GM19351 (cell line): ENCODE data around the gene GXYLT1.
A peak's percentile ranks its signal among the peaks of the same experiment; 100 is the strongest.
"Not testable (repeated sequence)": the region's sequence is repeated elsewhere in the genome, so short reads cannot be mapped to it uniquely, and the experiment has no call there.

Experiments
- ATAC-seq: cut with Tn5 transposase; IDR thresholded peaks from one replicate; pipeline ENCODE4 v1.9.1; 2021; ENCODE audit warnings: mild to moderate bottlenecking, moderate library complexity; ENCODE audit not compliant: unreplicated experiment

GXYLT1 gene, protein sequence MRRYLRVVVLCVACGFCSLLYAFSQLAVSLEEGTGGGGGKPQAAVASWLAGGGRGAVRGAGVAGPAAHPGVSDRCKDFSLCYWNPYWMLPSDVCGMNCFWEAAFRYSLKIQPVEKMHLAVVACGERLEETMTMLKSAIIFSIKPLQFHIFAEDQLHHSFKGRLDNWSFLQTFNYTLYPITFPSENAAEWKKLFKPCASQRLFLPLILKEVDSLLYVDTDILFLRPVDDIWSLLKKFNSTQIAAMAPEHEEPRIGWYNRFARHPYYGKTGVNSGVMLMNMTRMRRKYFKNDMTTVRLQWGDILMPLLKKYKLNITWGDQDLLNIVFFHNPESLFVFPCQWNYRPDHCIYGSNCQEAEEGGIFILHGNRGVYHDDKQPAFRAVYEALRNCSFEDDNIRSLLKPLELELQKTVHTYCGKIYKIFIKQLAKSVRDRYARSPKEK

DNA sequence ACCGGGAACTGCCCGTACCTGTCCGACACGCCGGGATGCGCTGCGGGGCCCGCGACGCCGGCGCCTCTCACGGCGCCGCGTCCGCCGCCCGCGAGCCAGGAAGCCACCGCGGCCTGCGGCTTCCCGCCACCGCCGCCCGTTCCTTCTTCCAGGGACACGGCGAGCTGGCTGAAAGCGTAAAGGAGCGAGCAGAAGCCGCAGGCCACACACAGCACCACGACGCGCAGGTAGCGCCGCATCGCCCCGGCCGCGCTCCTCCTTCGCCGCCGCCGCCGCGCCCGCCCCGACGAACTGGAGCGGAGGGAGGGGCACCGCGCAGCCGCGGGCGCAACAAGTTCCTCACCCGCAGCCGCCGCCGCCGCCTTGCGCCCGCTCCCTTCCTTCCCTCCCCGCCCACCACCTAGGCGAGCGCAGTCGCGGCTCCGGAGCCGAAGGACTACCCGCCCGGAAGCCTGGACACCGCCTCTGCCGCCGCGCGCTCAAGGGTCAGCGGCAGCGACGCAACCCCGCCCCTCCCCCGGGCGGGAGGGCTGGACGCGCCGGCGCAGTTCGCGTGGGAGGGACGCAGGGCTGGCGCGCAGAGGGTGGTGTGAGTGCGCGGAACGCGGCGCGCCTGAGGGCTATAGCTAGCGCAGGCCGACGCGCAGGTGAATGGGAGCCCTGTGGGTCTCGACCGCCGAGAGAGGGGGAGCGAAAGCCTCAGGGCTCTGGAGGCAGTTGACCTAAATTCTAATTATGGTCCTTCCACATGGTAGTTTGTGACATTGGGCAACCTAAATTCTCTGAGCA is at the start of gene GXYLT1:
GXYLT1 (minus strand) TSS at position 467 of the 789 bp plus-strand sequence; CDS start at position 239, 228 bp downstream.
- ATAC-seq, result peak; percentile 88

DNA sequence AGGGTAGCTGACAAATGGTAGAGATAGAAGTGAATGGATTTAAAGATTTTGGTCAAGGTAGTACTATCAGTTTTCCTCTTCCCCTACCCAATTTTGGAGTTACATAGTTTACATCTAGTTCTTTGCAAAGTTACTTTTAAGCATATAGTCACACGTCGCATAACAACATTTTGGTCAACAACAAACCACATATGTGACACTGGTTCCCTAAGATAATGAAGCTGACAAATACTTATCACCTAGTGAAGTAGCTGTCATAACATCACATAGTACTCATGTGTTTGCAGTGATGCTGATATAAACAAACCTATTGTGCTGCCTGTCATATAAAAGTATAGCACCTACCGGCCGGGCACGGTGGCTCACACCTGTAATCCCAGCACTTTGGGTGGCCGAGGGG is 48.0 kb upstream of the GXYLT1 start:
- ATAC-seq, result no peak

- no peak for ATAC-seq
Observed at GRCh38 chr12:42192258-42192657, 47.6 kb upstream of the GXYLT1 start.

DNA sequence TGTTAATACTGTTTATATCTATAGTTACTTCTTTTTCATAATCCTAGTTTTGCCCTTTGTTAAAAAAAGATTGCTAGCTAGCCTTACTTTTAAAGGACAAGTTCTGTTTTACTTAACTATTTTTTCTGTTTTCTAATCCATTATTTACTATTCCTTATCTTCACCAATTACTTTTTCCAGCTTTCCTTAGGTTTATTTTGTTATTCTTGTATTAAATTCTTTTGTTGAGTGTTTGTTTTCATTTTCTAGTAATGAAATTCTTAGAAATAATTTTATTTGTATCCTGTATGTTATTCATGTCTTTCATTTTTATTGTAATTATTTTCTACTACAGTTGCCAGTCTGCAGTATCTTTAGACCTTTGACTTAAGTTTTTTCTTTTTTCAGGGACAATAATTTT is 45.7 kb upstream of the GXYLT1 start:
- no peak for ATAC-seq

- not testable (repeated sequence) for ATAC-seq
Observed at GRCh38 chr12:42188275-42188674, 43.6 kb upstream of the GXYLT1 start.

- ATAC-seq, result no peak
Observed at GRCh38 chr12:42187799-42188198, 43.1 kb upstream of the GXYLT1 start.

GRCh38 chr12:42186793-42187192 is 42.1 kb upstream of the GXYLT1 start:
- ATAC-seq, result peak; percentile 86

DNA sequence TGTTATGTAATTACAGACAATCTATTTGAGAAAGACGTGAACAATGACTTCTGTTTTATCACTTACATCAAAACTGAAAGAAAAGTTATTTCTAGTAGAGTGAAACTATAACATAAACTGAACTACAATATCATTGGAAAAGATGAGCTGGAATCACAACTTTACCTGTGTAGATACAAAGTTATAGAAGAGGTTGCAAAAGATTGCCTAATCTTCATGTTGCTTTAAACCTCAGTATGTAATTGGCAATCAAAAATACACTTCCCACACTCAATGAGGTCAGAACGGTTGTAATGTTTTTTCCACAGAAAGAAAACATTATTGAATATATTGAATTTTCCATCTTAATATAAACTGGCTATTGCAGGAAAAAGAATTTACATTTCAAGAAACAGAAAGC is 37.7 kb upstream of the GXYLT1 start:
- no peak for ATAC-seq

GRCh38 chr12:42180990-42181596 is 36.4 kb upstream of the GXYLT1 start:
- no peak for ATAC-seq

DNA sequence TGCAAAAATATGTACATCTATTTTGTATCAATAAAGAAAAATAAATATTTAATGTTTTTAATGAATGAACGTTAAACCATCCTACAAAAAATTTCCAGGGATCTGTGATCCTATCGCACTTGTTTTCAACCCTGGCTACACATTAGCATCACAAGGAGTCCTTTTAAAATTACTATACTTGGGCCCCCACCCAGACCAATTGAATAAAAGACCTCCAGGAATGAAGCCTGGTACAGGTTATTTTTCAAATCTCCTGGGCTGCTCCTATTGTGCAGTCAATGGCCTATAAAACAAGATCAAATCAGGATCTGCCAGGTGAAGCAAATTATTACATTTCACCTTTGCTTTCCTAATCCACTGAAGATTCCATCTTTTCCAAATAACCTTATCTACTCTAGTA is 33.4 kb upstream of the GXYLT1 start:
- ATAC-seq, result no peak

- no peak for ATAC-seq
Observed at GRCh38 chr12:42174978-42175377, 30.3 kb upstream of the GXYLT1 start.

DNA sequence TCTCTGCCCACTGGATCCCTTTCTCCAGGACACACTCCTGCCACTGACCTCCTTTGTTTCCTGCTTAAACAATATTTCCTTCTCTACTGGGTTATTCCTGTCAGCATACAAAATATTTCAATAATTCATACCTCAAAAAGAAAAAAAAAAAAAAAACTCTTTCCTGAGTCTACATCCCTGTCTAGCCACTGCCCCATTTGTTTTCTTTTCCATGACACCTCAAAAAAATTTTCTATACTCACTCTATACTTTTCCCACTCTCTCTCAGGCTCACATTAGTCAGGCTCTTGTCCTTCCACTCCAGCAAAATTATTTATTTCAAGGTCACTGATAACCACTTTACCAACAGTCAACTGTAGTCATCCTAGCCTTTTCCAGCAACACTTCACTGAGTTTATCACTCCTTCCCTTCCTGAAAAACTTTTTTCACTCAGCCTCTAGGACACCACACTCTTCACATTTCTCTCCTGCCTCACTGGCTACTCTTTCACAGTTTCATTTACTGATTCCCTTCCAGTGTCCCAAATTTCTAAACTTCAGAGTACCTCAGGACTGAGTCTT is 29.4 kb upstream of the GXYLT1 start:
- ATAC-seq, result no peak

GRCh38 chr12:42172441-42173210 is 28.0 kb upstream of the GXYLT1 start:
- no peak for ATAC-seq

DNA sequence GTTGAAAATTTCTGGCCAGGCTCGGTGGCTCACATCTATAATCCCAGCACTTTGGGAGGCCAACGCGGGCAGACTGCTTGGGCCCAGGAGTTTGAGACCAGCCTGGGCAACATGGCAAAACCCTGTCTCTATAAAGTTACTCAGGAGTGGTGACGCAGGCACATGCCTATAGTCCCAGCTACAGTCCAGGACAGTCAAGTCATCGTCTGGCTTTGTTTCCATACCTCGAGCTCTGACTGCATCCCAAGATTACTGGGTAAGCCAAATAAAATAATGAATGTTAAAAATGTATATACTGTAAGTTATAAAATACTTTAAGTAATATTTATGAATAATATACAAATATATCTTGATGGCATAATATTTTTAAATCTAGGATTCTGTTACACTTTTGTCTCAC is 23.0 kb upstream of the GXYLT1 start:
- no peak for ATAC-seq

DNA sequence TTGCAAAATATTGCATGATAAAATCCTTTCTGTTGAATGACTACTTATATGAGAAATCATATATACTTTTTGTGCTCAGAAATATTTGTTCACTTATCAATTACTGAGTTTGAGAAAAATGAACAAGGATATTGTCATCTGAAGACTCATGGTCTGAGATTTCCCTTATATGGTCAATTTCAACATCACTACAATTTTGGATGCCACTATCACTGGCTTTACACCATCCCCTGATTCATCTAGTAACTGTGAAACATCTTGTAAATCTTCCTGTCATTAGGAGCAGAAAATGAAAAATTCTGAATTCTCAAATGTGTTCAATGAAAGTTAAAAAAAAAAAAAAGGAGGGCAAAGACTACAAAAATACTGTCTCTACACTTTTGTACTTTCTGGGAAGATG is 21.8 kb upstream of the GXYLT1 start:
- no peak for ATAC-seq

GRCh38 chr12:42163913-42164312 is 19.2 kb upstream of the GXYLT1 start:
- ATAC-seq, result no peak

DNA sequence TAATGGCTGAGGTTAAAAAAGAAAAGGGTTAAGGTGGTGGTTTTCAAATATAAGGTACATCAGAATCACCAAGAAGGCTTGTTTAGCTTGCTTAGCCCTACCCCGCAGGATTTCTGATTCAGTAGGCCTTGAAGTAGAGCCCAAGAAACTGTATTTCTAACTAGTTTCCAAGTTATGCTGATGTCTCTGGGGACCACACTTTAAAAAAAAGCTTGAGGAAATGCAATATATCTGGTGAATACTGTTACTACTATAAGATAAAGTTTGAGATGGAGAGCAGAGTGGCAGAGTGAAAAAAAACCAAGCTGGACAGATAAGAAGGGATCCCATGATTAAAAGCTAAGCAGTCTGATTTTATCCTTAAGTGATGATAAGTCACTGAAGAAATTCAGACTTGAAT is 18.3 kb upstream of the GXYLT1 start:
- no peak for ATAC-seq

DNA sequence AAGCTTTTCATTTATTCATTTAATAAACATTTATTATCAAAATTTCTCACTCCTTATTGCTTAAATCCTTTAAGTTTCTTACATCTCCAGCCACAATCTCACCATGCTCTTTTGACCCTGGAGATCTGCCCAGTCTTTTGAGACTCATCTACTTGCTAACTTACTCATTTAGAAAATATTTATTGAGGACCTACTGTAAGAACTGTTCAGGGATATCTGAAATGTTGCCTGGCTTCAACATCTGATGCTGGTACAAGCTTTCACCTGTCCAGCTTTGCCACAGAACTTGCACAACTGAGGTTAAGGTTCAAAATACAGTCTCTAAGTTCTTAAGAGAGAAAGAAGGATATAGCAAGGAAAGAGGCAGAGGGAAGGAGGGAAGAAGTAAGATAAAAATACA is 17.5 kb upstream of the GXYLT1 start:
- no peak for ATAC-seq

DNA sequence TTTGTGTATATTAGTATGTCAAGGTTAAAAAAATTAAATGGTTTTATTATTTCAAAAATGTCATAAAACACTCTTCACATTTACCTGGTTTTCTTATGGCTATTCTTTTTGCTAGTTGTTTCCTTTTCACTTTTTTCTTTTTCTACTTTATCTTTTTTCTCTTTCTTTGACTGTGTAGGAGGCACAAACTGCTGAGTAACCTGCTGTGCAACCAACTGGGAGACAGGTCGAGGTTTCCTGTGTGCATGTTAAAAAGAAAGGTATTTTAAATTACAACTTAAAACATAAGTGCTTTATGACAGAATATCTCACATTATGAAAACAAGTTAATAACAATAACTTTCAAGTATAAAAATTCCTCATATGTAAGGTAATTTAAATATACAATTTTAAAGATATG is 16.9 kb upstream of the GXYLT1 start:
- no peak for ATAC-seq

DNA sequence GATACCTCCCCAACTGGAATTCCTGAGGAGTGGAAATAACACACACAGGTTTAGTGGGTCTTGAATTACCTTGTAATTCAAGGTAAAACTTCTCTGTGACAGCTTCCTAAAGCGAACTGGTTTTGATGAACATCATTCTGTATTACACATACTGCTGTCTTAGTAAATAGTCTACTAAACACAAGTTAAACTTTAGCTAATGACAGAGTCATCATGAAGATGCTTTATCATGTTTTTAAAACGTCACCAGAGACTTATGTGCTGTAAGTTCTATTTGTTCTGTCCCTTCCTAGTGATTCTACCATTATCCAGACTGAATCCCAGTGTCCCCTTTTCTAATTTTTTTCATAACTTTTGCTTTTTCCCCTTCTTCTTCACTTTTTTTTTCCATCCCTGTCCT is 11.6 kb upstream of the GXYLT1 start:
- ATAC-seq, result no peak
